Measurements from ENCODE around the gene FAM227A. TPM values are rescaled to one million over a fixed set of nuclear protein-coding genes. Genes with fewer than 3 reads are reported as not detected.

Gene FAM227A
- total and polyA plus RNA-seq, 2 of the 8 experiments (the other 6 are each of a cell fraction or from before 2014, with no cell fraction given), result 2.1 to 3.9 TPM

DNA sequence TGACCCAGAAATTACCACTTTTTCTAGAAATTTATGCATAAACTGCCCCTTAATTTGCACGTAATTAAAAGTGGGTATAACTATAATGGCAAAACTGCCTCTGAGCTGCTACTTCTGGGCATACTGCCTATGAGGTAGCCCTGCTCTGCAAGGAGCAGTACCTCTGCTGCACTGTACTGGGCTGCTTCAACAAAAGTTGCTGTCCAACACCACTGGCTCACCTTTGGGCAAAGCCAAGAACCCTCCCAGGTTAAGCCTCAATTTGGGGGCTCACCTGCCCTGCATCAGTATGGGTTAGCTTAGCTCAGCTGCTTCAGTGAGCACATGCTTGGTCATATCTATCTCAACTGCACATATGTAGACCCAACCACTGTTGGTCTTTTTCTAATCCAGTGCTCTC lies 90.8 kb downstream of the FAM227A start (continued):
- TF ChIP-seq SUZ12 (IDR thresholded peaks at IDR 0.05; ENCODE audit: low read length) (no peak), HDAC6 (IDR thresholded peaks at IDR 0.05; ENCODE audit: low read depth, low read length) (no peak), HDAC2 (IDR thresholded peaks at IDR 0.05; ENCODE audit: borderline replicate concordance in 1 of 2, low read depth in 2 of 2, low read length in 2 of 2) (no peak), EZH2 (IDR thresholded peaks at IDR 0.05; ENCODE audit: low read depth, low read length, severe bottlenecking) (no peak)
- TF ChIP-seq, protein P1, sequence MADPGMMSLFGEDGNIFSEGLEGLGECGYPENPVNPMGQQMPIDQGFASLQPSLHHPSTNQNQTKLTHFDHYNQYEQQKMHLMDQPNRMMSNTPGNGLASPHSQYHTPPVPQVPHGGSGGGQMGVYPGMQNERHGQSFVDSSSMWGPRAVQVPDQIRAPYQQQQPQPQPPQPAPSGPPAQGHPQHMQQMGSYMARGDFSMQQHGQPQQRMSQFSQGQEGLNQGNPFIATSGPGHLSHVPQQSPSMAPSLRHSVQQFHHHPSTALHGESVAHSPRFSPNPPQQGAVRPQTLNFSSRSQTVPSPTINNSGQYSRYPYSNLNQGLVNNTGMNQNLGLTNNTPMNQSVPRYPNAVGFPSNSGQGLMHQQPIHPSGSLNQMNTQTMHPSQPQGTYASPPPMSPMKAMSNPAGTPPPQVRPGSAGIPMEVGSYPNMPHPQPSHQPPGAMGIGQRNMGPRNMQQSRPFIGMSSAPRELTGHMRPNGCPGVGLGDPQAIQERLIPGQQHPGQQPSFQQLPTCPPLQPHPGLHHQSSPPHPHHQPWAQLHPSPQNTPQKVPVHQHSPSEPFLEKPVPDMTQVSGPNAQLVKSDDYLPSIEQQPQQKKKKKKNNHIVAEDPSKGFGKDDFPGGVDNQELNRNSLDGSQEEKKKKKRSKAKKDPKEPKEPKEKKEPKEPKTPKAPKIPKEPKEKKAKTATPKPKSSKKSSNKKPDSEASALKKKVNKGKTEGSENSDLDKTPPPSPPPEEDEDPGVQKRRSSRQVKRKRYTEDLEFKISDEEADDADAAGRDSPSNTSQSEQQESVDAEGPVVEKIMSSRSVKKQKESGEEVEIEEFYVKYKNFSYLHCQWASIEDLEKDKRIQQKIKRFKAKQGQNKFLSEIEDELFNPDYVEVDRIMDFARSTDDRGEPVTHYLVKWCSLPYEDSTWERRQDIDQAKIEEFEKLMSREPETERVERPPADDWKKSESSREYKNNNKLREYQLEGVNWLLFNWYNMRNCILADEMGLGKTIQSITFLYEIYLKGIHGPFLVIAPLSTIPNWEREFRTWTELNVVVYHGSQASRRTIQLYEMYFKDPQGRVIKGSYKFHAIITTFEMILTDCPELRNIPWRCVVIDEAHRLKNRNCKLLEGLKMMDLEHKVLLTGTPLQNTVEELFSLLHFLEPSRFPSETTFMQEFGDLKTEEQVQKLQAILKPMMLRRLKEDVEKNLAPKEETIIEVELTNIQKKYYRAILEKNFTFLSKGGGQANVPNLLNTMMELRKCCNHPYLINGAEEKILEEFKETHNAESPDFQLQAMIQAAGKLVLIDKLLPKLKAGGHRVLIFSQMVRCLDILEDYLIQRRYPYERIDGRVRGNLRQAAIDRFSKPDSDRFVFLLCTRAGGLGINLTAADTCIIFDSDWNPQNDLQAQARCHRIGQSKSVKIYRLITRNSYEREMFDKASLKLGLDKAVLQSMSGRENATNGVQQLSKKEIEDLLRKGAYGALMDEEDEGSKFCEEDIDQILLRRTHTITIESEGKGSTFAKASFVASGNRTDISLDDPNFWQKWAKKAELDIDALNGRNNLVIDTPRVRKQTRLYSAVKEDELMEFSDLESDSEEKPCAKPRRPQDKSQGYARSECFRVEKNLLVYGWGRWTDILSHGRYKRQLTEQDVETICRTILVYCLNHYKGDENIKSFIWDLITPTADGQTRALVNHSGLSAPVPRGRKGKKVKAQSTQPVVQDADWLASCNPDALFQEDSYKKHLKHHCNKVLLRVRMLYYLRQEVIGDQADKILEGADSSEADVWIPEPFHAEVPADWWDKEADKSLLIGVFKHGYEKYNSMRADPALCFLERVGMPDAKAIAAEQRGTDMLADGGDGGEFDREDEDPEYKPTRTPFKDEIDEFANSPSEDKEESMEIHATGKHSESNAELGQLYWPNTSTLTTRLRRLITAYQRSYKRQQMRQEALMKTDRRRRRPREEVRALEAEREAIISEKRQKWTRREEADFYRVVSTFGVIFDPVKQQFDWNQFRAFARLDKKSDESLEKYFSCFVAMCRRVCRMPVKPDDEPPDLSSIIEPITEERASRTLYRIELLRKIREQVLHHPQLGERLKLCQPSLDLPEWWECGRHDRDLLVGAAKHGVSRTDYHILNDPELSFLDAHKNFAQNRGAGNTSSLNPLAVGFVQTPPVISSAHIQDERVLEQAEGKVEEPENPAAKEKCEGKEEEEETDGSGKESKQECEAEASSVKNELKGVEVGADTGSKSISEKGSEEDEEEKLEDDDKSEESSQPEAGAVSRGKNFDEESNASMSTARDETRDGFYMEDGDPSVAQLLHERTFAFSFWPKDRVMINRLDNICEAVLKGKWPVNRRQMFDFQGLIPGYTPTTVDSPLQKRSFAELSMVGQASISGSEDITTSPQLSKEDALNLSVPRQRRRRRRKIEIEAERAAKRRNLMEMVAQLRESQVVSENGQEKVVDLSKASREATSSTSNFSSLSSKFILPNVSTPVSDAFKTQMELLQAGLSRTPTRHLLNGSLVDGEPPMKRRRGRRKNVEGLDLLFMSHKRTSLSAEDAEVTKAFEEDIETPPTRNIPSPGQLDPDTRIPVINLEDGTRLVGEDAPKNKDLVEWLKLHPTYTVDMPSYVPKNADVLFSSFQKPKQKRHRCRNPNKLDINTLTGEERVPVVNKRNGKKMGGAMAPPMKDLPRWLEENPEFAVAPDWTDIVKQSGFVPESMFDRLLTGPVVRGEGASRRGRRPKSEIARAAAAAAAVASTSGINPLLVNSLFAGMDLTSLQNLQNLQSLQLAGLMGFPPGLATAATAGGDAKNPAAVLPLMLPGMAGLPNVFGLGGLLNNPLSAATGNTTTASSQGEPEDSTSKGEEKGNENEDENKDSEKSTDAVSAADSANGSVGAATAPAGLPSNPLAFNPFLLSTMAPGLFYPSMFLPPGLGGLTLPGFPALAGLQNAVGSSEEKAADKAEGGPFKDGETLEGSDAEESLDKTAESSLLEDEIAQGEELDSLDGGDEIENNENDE (IDR thresholded peaks at IDR 0.05; ENCODE audit: insufficient replicate concordance, low read length), result no peak
